GM12878 (cell line): Measurements from ENCODE around the gene CLPTM1. TPM values are rescaled to one million over a fixed set of nuclear protein-coding genes. Genes with fewer than 3 reads are reported as not detected.

Experiments used
- ATAC-seq: fragments of 200-7000 bp; cut with Tn5 transposase; 3 replicates; pipeline ENCODE4 v1.9.1; 2020; ENCODE audit warnings: mild to moderate bottlenecking, moderate library complexity
- BruUV-seq: library from RNA; stranded (reverse); fragments of 400-500 nt; replicated peaks from 2 replicates; lab custom pipeline; 2021; lab: Mats Ljungman, UMichigan
- CTCF ChIA-PET: fragments of 300-600 bp; sonication (Branson Sonifier 250); formaldehyde crosslinking; extraction: SDS; loops from one replicate; lab custom pipeline; 2021; ENCODE audit warnings: inconsistent platforms; lab: Yijun Ruan, JAX
- POLR2A ChIA-PET: fragments of 350-600 bp; formaldehyde crosslinking; extraction: SDS; loops from one replicate; lab custom pipeline; 2021; ENCODE audit warnings: inconsistent platforms; lab: Charles Lee
- RAD21 ChIA-PET: fragments of 300-600 bp; sonication (Branson Sonifier 250); formaldehyde crosslinking; loops from one replicate; lab custom pipeline; 2023; ENCODE audit warnings: antibody characterized with exemption; ENCODE audit not compliant: unreplicated experiment; lab: Charles Lee
- SMC1A ChIA-PET: fragments of 300-600 bp; sonication (Branson Sonifier 250); formaldehyde crosslinking; loops from one replicate; lab custom pipeline; 2023; ENCODE audit not compliant: unreplicated experiment, uncharacterized antibody; lab: Charles Lee
- DNase-seq: peaks from one replicate; pipeline ENCODE4 v3.0.0-alpha.2; 2011; ENCODE audit warnings: low read depth, low spot score
- FAIRE-seq: peaks from 3 replicates; lab custom pipeline; 2011; peaks lifted over from hg19 to GRCh38; lab: Jason Lieb, UNC
- H2AFZ ChIP-seq: 2 replicates; pipeline ENCODE4 v1.6.0; 2011; ENCODE audit warnings: low read depth, low read length, control low read depth; ENCODE audit not compliant: control insufficient read depth
- H3K27ac ChIP-seq: 2 replicates; pipeline ENCODE4 v1.5.1; 2011; ENCODE audit warnings: control low read depth; ENCODE audit not compliant: control insufficient read depth, insufficient read depth
- H3K27me3 ChIP-seq, 2 experiments: replicated peaks in 1 of 2; 2 replicates each; pipeline versions ENCODE4 v1.6.0 to v1.6.1; 2011; ENCODE audit warnings: low read length in 1 of 2; ENCODE audit not compliant: control insufficient read depth in 2 of 2, insufficient read depth in 2 of 2
- H3K36me3 ChIP-seq, 2 experiments: 2 replicates each; pipeline ENCODE4 v1.5.1; 2011; ENCODE audit warnings: low read length in 1 of 2; ENCODE audit not compliant: control insufficient read depth in 2 of 2, insufficient read depth in 2 of 2
- H3K4me1 ChIP-seq: 2 replicates; pipeline ENCODE4 v1.6.1; 2011; ENCODE audit warnings: mild to moderate bottlenecking, low read length, moderate library complexity, mixed read lengths; ENCODE audit not compliant: control insufficient read depth, insufficient read depth
- H3K4me2 ChIP-seq: 2 replicates; pipeline ENCODE4 v1.6.0; 2011; ENCODE audit warnings: control low read depth; ENCODE audit not compliant: control insufficient read depth, insufficient read depth
- H3K4me3 ChIP-seq: fragments of 200-600 bp; sonication (generic); 2 replicates; pipeline ENCODE4 v1.5.1; 2016
- H3K79me2 ChIP-seq: 2 replicates; pipeline ENCODE4 v1.6.0; 2011; ENCODE audit warnings: low read length; ENCODE audit not compliant: control insufficient read depth, insufficient read depth
- H3K9ac ChIP-seq: 2 replicates; pipeline ENCODE4 v1.8.0; 2011; ENCODE audit warnings: low read length, control low read depth, mixed read lengths; ENCODE audit not compliant: control insufficient read depth, insufficient read depth
- H3K9me3 ChIP-seq: replicated peaks from 3 replicates; pipeline ENCODE4 v1.5.1; 2011; ENCODE audit warnings: mild to moderate bottlenecking, low read length; ENCODE audit not compliant: control insufficient read depth, insufficient read depth
- H4K20me1 ChIP-seq: 2 replicates; pipeline ENCODE4 v1.6.0; 2011; ENCODE audit not compliant: control insufficient read depth, insufficient read depth
- BCL11A ChIP-seq: IDR thresholded peaks from 2 replicates; pipeline ENCODE4 v1.6.1; 2011; ENCODE audit warnings: low read depth, low read length
- JUND ChIP-seq: IDR thresholded peaks from 2 replicates; pipeline ENCODE4 v1.6.1; 2012; ENCODE audit warnings: low read depth, mild to moderate bottlenecking, low read length, improper control_type of control experiment, moderate library complexity
- NR2C1 ChIP-seq: fragments of 450-650 bp; IDR thresholded peaks from 2 replicates; pipeline ENCODE4 v1.6.1; 2017; ENCODE audit warnings: antibody characterized with exemption, mild to moderate bottlenecking, moderate library complexity
- PML ChIP-seq: IDR thresholded peaks from 2 replicates; pipeline ENCODE4 v1.6.1; 2012; ENCODE audit warnings: low read length, inconsistent platforms
- POLR2AphosphoS5 ChIP-seq: IDR thresholded peaks from 2 replicates; pipeline ENCODE4 v1.6.1; 2011; ENCODE audit warnings: mild to moderate bottlenecking, low read length, inconsistent platforms
- YBX1 ChIP-seq: fragments of 450-650 bp; IDR thresholded peaks from 2 replicates; pipeline ENCODE4 v1.6.1; 2016; ENCODE audit warnings: antibody characterized with exemption
- WGBS: methylation state at CpG from one replicate; pipeline ENCODE4 v1.1.6; 2016; ENCODE audit warnings: low lambda C conversion rate; ENCODE audit not compliant: insufficient replicate concordance, insufficient coverage; ENCODE audit errors: missing lambda C conversion rate; 5-methylcytosine and 5-hydroxymethylcytosine counted together
- in situ Hi-C: fragments of 300-500 bp; cut with MboI; formaldehyde crosslinking; loops from 9 replicates; pipeline ENCODE4 v1.14.3; 2018; ENCODE audit warnings: mixed read lengths
- intact Hi-C: fragments of 100-400 bp; cut with micrococcal nuclease; formaldehyde crosslinking; loops from one replicate; pipeline ENCODE4 v1.14.2; 2022; ENCODE audit not compliant: unreplicated experiment
- polyA plus RNA-seq, 11 experiments: library from polyadenylated mRNA; depleted of rRNA in 4 of 11; unstranded in 6 of 11; stranded (reverse) in 5 of 11; fragments of >200 nt; fragmentation: Nextera tagmentation in 4 of 11; fragmentation: Illumina TruSeq in 1 of 11; extraction: Ambion mirVana in 4 of 11; extraction: Trizol in 1 of 11; gene quantifications; 1 replicate in 1 of 11; 2 replicates in 10 of 11; pipeline versions ENCODE4 v1.2.1 to v1.2.3, GENCODE V29; 2011 to 2016; ENCODE audit warnings: inconsistent platforms in 2 of 11, missing spikeins in 2 of 11, low read depth in 1 of 11
- total RNA-seq, 4 experiments: library from RNA; depleted of rRNA in 3 of 4; stranded (reverse); fragments of >200 nt in 3 of 4; fragmentation: Illumina TruSeq in 1 of 4; extraction: Trizol in 1 of 4; gene quantifications; 2 replicates each; pipeline versions ENCODE4 v1.2.1 to v1.2.3, GENCODE V29; 2013 to 2021
- TF ChIP-seq, protein P1 (sequence below): IDR thresholded peaks from 2 replicates; pipeline ENCODE4 v1.6.1; 2011; ENCODE audit warnings: mild to moderate bottlenecking, low read depth, low read length, moderate library complexity; ENCODE audit not compliant: insufficient replicate concordance
- TF ChIP-seq, protein P2 (sequence below): IDR thresholded peaks from 2 replicates; pipeline ENCODE4 v1.6.1; 2012; ENCODE audit warnings: low read length, inconsistent platforms
- TF ChIP-seq, protein P3 (sequence below): fragments of 150-350 bp; IDR thresholded peaks from 2 replicates; pipeline ENCODE4 v1.6.1; 2016; ENCODE audit warnings: low read depth, low read length
- TF ChIP-seq, protein P4 (sequence below): IDR thresholded peaks from 2 replicates; pipeline ENCODE4 v1.6.1; 2012; ENCODE audit warnings: low read depth, low read length, improper control_type of control experiment

Gene CLPTM1
- total and polyA plus RNA-seq, 10 of the 15 experiments (the other 5 are each of a cell fraction or from before 2014, with no cell fraction given): 0.42 to 72.6 (median 35.2) TPM

DNA sequence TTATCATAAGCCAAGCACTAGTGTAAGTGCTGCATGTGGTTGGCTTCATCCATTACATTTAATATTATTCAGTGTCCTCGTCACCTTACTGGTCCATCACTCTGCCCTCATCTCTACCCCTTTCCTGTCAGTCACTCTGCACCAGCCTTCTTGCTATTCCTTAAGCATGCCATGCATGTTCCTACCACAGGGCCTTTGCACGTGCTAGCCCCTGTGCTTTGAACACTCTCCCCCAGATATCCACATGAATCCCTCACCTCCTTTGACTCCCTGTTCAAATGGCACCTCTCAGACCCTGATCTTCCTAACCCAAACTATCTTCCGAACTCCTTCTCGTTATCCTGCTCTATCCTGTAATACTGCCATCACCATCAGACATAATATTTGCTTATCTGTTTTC is 42.8 kb downstream of the CLPTM1 start:
- Histone ChIP-seq H3K9ac (no peak overlapping the region), H4K20me1 (no peaks in the 10 kb centered on the region), H3K27ac (no peak overlapping the region), H2AFZ (no peak overlapping the region), H3K36me3 (peaks cover 0 to 5% of the 10 kb centered on the region in 2 experiments; a peak in 3 of 4 replicates), H3K79me2 (peaks cover 9% of the 10 kb centered on the region), H3K9me3 (no peaks in the 10 kb centered on the region), H3K4me2 (no peak overlapping the region), H3K27me3 (no peaks in the 10 kb centered on the region), H3K4me3 (no peak overlapping the region), H3K4me1 (no peaks in the 10 kb centered on the region)
- DNase-seq: no peak
- ChIA-PET RAD21 (interaction anchor here (0.9 kb wide), 1 partner anchor 62 kb away, joined by 4 read pairs; no protein-coding TSS in a partner anchor), SMC1A (interaction anchor here (0.8 kb wide), 1 partner anchor 9 kb away, joined by 3 read pairs; no protein-coding TSS in a partner anchor), CTCF (interaction anchor here (0.6 to 1.9 kb wide), 2 partner anchors 9 to 49 kb away, joined by 3 to 6 read pairs; no protein-coding TSS in a partner anchor), POLR2A (interaction anchor here (0.6 kb wide), 1 partner anchor 23 kb away, joined by 5 read pairs; no protein-coding TSS in a partner anchor)
- in situ Hi-C loops (no loop called here), intact Hi-C loops (no loop called here)
- no TSS peak for BruUV-seq
- no peak for FAIRE-seq
- TF ChIP-seq JUND (no peak), NR2C1 (no peak), POLR2AphosphoS5 (no peak), PML (no peak), BCL11A (no peak), YBX1 (no peak)
- TF ChIP-seq, protein P1, sequence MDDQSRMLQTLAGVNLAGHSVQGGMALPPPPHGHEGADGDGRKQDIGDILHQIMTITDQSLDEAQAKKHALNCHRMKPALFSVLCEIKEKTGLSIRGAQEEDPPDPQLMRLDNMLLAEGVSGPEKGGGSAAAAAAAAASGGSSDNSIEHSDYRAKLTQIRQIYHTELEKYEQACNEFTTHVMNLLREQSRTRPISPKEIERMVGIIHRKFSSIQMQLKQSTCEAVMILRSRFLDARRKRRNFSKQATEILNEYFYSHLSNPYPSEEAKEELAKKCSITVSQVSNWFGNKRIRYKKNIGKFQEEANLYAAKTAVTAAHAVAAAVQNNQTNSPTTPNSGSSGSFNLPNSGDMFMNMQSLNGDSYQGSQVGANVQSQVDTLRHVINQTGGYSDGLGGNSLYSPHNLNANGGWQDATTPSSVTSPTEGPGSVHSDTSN: no peak
- TF ChIP-seq, protein P2, sequence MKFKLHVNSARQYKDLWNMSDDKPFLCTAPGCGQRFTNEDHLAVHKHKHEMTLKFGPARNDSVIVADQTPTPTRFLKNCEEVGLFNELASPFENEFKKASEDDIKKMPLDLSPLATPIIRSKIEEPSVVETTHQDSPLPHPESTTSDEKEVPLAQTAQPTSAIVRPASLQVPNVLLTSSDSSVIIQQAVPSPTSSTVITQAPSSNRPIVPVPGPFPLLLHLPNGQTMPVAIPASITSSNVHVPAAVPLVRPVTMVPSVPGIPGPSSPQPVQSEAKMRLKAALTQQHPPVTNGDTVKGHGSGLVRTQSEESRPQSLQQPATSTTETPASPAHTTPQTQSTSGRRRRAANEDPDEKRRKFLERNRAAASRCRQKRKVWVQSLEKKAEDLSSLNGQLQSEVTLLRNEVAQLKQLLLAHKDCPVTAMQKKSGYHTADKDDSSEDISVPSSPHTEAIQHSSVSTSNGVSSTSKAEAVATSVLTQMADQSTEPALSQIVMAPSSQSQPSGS: no peak
- TF ChIP-seq, protein P3, sequence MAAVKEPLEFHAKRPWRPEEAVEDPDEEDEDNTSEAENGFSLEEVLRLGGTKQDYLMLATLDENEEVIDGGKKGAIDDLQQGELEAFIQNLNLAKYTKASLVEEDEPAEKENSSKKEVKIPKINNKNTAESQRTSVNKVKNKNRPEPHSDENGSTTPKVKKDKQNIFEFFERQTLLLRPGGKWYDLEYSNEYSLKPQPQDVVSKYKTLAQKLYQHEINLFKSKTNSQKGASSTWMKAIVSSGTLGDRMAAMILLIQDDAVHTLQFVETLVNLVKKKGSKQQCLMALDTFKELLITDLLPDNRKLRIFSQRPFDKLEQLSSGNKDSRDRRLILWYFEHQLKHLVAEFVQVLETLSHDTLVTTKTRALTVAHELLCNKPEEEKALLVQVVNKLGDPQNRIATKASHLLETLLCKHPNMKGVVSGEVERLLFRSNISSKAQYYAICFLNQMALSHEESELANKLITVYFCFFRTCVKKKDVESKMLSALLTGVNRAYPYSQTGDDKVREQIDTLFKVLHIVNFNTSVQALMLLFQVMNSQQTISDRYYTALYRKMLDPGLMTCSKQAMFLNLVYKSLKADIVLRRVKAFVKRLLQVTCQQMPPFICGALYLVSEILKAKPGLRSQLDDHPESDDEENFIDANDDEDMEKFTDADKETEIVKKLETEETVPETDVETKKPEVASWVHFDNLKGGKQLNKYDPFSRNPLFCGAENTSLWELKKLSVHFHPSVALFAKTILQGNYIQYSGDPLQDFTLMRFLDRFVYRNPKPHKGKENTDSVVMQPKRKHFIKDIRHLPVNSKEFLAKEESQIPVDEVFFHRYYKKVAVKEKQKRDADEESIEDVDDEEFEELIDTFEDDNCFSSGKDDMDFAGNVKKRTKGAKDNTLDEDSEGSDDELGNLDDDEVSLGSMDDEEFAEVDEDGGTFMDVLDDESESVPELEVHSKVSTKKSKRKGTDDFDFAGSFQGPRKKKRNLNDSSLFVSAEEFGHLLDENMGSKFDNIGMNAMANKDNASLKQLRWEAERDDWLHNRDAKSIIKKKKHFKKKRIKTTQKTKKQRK: no peak
- TF ChIP-seq, protein P4, sequence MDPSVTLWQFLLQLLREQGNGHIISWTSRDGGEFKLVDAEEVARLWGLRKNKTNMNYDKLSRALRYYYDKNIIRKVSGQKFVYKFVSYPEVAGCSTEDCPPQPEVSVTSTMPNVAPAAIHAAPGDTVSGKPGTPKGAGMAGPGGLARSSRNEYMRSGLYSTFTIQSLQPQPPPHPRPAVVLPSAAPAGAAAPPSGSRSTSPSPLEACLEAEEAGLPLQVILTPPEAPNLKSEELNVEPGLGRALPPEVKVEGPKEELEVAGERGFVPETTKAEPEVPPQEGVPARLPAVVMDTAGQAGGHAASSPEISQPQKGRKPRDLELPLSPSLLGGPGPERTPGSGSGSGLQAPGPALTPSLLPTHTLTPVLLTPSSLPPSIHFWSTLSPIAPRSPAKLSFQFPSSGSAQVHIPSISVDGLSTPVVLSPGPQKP: no peak
- no peak for ATAC-seq
- WGBS: 88% methylated on average over 4 of the region's 4 CpGs
